KMS-11 (cell line): ENCODE results near the gene USP10.

Experiments
- H2AFZ ChIP-seq: fragments of 200-600 bp; sonication (generic); 2 replicates; pipeline ENCODE4 v1.6.1; 2016; ENCODE audit warnings: antibody characterized with exemption, mixed run types, low read depth
- H3K27ac ChIP-seq: fragments of 200-600 bp; sonication (generic); 2 replicates; pipeline ENCODE4 v1.6.1; 2016; ENCODE audit warnings: mild to moderate bottlenecking, mixed run types
- H3K27me3 ChIP-seq: fragments of 200-600 bp; sonication (generic); 2 replicates; pipeline ENCODE4 v1.6.1; 2017; ENCODE audit warnings: mild to moderate bottlenecking, low read depth, mixed run types, moderate library complexity; ENCODE audit not compliant: insufficient read depth
- H3K36me3 ChIP-seq: fragments of 200-600 bp; sonication (generic); 2 replicates; pipeline ENCODE4 v1.6.1; 2017; ENCODE audit warnings: mild to moderate bottlenecking, mixed run types; ENCODE audit not compliant: insufficient read depth
- H3K4me1 ChIP-seq: fragments of 200-600 bp; sonication (generic); 2 replicates; pipeline ENCODE4 v1.6.1; 2016; ENCODE audit warnings: mild to moderate bottlenecking, low read depth, mixed run types; ENCODE audit not compliant: poor library complexity, severe bottlenecking
- H3K4me2 ChIP-seq: fragments of 200-600 bp; sonication (generic); 2 replicates; pipeline ENCODE4 v1.7.0; 2016; ENCODE audit warnings: mild to moderate bottlenecking, mixed run types
- H3K4me3 ChIP-seq: fragments of 200-600 bp; sonication (generic); IDR thresholded peaks from 2 replicates; pipeline ENCODE4 v1.6.1; 2017; ENCODE audit warnings: low read depth, low read length, mixed read lengths; ENCODE audit not compliant: insufficient read depth
- H3K79me2 ChIP-seq: fragments of 200-600 bp; sonication (generic); 2 replicates; pipeline ENCODE4 v1.6.1; 2016; ENCODE audit warnings: low read depth, mixed run types; ENCODE audit not compliant: insufficient read depth
- H3K9ac ChIP-seq: fragments of 200-600 bp; sonication (generic); 2 replicates; pipeline ENCODE4 v1.6.1; 2016; ENCODE audit warnings: mild to moderate bottlenecking, mixed run types
- H4K20me1 ChIP-seq: fragments of 200-600 bp; sonication (generic); 2 replicates; pipeline ENCODE4 v1.6.1; 2016; ENCODE audit warnings: mild to moderate bottlenecking, mixed run types; ENCODE audit not compliant: insufficient read depth
- TF ChIP-seq, protein P1 (sequence below): fragments of 200-600 bp; sonication (generic); conservative IDR thresholded peaks from 2 replicates; pipeline ENCODE4 v1.6.1; 2017; ENCODE audit warnings: low read depth, mild to moderate bottlenecking, antibody characterized with exemption, low read length, moderate library complexity, mixed read lengths

The USP10 gene

DNA sequence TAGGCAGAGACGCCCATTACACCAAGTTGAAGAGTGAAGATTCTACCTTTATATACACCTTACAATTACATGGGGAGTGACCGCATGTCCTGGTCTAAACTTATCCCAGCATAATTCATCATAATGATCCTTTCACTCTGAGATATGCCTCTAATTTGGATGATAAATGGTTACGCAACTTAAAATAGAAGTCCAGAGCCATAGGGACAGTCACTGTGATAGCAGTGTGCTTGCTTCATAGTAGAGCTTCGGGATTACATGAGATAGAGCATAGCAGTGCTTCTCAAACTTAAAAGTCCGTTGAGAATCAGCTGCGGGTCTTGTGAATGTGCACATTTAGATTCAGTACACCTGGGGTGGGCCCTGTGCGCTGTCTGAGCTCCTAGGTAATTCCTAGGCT lies 16.9 kb downstream of the USP10 start:
- no peak overlapping the region for H2AFZ ChIP-seq
- no peak overlapping the region for H3K9ac ChIP-seq
- H3K4me2 ChIP-seq = no peak overlapping the region
- no peak overlapping the region for H3K27ac ChIP-seq
- TF ChIP-seq, protein P1, sequence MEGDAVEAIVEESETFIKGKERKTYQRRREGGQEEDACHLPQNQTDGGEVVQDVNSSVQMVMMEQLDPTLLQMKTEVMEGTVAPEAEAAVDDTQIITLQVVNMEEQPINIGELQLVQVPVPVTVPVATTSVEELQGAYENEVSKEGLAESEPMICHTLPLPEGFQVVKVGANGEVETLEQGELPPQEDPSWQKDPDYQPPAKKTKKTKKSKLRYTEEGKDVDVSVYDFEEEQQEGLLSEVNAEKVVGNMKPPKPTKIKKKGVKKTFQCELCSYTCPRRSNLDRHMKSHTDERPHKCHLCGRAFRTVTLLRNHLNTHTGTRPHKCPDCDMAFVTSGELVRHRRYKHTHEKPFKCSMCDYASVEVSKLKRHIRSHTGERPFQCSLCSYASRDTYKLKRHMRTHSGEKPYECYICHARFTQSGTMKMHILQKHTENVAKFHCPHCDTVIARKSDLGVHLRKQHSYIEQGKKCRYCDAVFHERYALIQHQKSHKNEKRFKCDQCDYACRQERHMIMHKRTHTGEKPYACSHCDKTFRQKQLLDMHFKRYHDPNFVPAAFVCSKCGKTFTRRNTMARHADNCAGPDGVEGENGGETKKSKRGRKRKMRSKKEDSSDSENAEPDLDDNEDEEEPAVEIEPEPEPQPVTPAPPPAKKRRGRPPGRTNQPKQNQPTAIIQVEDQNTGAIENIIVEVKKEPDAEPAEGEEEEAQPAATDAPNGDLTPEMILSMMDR = no peak
- H3K79me2 ChIP-seq = peaks cover 98% of the 10 kb centered on the region
- no peaks in the 10 kb centered on the region for H3K36me3 ChIP-seq
- peaks cover 70% of the 10 kb centered on the region for H4K20me1 ChIP-seq
- H3K4me3 ChIP-seq = no peak overlapping the region
- H3K4me1 ChIP-seq = no peaks in the 10 kb centered on the region
- no peaks in the 10 kb centered on the region for H3K27me3 ChIP-seq

DNA sequence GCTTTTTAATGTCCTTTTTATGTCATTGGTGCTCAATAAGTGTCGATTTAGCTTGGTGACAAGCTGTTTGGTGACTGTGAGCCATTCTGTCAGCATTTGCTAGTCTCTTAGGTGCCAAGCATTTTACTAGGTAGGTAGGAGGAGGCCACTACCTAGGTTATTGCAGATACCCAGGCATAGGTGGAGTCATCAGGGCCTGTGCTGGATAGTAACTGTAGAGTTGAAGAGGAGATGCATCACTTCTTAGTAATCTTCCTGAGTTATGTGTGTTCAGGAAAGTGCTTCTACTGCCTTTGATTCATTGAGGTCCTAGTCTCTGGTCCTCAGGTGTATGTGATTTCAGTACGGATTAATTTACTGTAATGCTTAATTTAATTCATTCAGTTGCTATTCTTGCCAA lies 17.7 kb downstream of the USP10 start:
- peaks cover 98% of the 10 kb centered on the region for H3K79me2 ChIP-seq
- H2AFZ ChIP-seq = no peak overlapping the region
- TF ChIP-seq, protein P1 = no peak
- H3K9ac ChIP-seq = no peak overlapping the region
- peaks cover 70% of the 10 kb centered on the region for H4K20me1 ChIP-seq
- no peak overlapping the region for H3K4me3 ChIP-seq
- H3K4me2 ChIP-seq = no peak overlapping the region
- no peak overlapping the region for H3K27ac ChIP-seq
- H3K4me1 ChIP-seq = peaks cover 5% of the 10 kb centered on the region
- no peaks in the 10 kb centered on the region for H3K27me3 ChIP-seq
- H3K36me3 ChIP-seq = no peaks in the 10 kb centered on the region

DNA sequence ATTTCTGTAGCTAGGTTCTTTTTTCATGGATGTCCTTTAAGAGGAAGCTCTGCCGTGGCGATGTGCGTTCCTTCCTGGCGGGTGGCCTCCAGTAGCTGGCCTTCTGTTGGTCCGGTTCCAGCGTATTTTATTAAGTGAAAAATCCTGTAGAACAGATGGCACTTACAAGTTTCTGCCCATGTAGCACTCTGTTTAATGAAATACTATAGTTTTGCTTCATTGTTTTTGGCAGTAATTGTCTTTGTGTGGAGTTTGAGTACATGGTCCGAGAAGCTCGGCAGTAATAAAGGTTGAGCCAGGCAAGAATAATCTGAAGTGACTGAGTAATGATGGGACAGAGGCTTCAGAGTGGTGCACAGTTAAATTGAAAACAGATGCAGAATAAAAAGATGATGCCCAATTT lies 20.4 kb downstream of the USP10 start:
- TF ChIP-seq, protein P1 = no peak
- peaks cover 100% of the 10 kb centered on the region for H3K79me2 ChIP-seq
- peaks cover 32% of the 10 kb centered on the region for H3K4me1 ChIP-seq
- peaks cover 70% of the 10 kb centered on the region for H4K20me1 ChIP-seq
- no peak overlapping the region for H3K27ac ChIP-seq
- no peak overlapping the region for H3K9ac ChIP-seq
- H3K36me3 ChIP-seq = no peaks in the 10 kb centered on the region
- no peak overlapping the region for H3K4me2 ChIP-seq
- H3K4me3 ChIP-seq = no peak overlapping the region
- H3K27me3 ChIP-seq = no peaks in the 10 kb centered on the region
- H2AFZ ChIP-seq = no peak overlapping the region

DNA sequence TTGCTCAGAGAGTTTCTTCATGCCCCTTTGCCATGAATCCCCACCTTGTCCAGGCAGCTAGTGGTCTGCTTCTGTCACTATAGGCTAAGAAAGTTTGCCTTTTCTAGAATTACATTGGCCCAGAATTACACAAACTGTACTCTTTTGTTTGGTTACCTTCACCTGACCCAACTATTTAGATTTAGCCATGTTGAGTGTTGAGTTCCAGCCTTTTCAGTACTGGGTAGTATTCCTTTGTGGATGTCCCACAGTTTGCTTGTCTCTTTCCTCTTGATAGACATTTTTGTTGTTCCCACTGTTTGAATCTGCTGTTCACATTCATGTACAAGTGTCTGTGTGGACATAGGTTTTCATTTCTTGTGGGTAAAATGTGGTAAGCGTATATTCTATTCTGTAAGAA lies 22.3 kb downstream of the USP10 start:
- H2AFZ ChIP-seq = no peak overlapping the region
- peaks cover 49% of the 10 kb centered on the region for H3K4me1 ChIP-seq
- H3K36me3 ChIP-seq = no peaks in the 10 kb centered on the region
- H4K20me1 ChIP-seq = peaks cover 78% of the 10 kb centered on the region
- H3K4me2 ChIP-seq = no peak overlapping the region
- TF ChIP-seq, protein P1 = no peak
- H3K27me3 ChIP-seq = no peaks in the 10 kb centered on the region
- peaks cover 100% of the 10 kb centered on the region for H3K79me2 ChIP-seq
- H3K27ac ChIP-seq = no peak overlapping the region
- H3K4me3 ChIP-seq = no peak overlapping the region
- no peak overlapping the region for H3K9ac ChIP-seq
